ENCODE results near the gene CCDC158.
"Not testable (repeated sequence)": the region's sequence is repeated elsewhere in the genome, so short reads cannot be mapped to it uniquely, and the experiment has no call there.

The CCDC158 gene

GRCh38 chr4:76429636-76430035 is 8.7 kb upstream of the CCDC158 start:
- no peak for DNase-seq

GRCh38 chr4:76426272-76426671 is 5.3 kb upstream of the CCDC158 start:
- no peak for DNase-seq

GRCh38 chr4:76423159-76423558 is 2.2 kb upstream of the CCDC158 start:
- not testable (repeated sequence) for DNase-seq

DNA sequence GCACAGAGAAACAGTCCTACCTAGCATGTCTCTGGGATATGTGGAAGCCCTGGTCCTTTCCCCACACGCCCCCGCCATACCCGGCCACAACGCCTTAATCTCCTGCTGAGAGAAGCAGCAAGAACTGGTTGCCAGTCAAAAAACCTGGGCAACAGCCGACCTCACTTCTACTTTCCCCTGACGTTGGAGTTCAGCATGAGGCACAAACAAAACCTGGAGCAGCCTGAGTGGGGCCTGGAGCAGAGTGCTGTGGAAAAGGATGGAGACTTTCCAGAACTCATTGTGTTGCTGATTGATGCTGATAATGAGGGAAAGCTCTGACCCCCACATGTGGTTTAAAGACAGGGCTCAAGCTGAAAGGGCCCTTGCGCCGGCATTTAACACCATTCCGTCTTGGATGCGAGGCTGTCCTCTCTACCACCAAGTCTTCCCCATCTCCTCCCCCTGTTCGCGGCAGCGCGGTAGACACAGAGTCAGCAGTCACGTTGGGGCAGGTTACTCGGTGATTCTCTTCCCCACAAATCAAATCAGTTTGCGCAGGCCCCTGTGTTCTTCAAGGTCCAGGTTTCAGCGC is 666 bp downstream of the CCDC158 start:
- DNase-seq, result no peak

GRCh38 chr4:76410636-76411035 is 10.3 kb downstream of the CCDC158 start:
- DNase-seq, result no peak

DNA sequence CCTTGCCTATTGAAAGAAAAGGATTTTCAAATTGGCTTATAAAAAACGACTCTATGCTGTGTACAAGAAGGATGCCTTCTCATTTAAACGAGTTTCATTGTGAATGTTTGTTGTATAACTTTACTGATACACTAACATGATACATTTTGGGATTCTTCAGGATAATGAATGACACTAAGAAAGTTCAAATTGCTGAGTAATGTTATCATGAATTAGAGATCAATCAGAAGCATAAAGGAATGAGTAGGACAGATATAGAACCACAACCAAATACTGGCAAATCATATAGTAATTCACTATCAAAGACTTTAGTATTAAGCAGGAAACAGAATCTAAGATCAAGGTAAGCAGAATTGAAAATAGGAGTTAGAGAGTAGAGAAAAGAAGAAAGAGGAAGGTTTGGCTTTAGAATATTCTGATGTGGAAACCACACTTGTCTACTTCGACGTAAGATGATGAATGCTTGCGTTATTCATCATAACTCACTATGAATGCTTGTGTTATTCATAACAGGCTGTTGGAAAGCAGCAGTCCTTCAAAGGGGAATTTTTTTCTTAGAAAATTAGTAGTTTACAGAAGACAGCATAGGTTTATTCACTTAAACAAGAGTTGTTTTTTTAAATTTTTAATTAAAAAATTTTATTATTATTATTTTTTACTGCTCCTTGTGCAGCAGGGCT is 13.4 kb downstream of the CCDC158 start:
- DNase-seq, result no peak

DNA sequence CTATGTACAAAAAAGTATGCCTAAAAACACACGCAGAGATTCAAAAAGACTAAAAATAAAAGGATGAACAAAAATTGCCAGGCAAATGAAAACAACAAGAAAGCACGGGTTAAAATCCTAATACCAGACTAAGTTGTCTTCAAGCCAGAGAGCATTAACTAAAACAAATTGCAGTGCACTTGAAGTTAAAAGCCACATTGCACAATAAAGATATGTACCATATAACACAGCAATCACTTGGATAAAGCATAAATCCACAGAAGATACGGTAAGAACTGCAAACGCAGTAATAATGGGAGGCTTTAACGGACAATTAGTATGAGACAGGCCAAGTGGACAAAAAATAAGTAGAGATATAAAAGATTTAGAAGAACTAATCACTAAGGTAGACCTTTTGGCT is 14.9 kb downstream of the CCDC158 start:
- no peak for DNase-seq

DNA sequence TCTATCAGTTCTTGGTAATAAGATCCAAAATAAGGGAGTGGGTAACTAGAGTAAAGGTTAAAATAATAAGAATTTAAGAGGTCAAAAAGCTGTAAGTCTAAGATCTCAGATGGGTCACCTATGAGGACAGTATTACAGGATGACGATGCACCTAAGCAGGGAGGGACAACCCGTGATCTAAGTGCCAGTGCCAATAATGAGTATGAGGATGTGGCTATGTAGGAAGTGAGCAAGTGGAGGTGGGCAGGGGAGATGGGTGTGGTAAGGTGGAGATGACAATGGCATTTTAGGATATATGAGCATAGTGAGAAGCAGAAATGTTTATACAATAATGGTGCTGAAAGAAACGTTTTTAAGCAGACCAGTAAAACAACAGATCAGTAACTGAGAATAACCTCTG is 19.3 kb downstream of the CCDC158 start:
- DNase-seq, result no peak

- DNase-seq, result no peak
Measured at GRCh38 chr4:76388160-76388908, 32.6 kb downstream of the CCDC158 start.

DNA sequence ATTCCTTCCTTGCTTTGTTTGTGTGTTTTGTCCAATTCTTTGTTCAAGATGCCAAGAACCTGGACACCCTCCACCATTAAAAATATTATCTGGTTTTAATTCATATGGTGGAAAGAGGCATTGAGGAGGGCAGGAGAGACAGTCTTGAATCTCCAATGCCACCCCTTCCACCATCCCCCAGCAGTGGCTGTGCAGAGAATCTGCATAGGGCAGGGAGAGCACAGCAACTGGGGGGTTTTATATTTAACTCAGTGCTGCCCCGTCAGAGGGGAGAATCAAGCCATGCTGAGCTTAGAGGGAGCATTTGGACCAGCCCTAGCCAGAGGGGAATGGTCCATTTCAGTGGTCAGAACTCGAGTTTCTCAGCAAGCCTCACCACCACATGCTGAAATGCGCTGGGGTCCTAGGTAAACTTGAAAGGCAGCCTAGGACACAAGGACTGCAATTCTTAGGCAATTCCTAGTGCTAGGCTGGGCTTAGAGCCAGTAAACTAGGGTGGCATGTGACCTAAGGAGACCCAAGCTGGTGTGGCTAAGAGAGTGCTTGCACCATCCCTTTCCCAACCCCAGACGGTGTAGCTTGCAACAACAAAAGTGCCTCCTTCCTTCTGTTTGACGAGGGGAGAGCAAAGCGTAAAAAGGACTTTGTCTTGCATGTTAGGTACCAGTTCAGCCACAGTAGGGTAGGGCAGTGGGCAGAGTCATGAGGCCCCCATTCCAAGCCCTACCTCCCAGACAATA is 34.2 kb downstream of the CCDC158 start:
- no peak for DNase-seq

- DNase-seq, result no peak
Measured at GRCh38 chr4:76385974-76386373, 35.0 kb downstream of the CCDC158 start.

GRCh38 chr4:76384052-76384451 is 36.9 kb downstream of the CCDC158 start:
- no peak for DNase-seq

DNA sequence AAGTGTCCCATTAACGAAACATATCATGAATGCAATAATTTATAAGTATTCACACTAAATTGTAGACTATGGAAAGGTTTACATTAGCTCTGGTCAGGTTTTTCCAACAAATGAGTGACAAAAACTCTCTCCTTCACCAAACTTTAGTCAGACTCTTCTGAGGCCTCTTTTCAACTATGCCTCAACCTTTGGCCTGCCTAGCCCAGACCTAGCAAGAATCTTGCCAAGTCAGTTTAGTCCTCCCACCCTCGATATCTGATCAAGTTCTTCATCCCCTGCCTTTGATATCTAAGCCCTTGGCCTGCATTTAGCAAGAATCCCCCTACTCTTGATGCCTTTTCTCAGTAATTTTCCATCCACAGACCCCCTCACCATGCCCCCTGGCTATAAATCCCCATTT is 37.9 kb downstream of the CCDC158 start:
- no peak for DNase-seq

DNA sequence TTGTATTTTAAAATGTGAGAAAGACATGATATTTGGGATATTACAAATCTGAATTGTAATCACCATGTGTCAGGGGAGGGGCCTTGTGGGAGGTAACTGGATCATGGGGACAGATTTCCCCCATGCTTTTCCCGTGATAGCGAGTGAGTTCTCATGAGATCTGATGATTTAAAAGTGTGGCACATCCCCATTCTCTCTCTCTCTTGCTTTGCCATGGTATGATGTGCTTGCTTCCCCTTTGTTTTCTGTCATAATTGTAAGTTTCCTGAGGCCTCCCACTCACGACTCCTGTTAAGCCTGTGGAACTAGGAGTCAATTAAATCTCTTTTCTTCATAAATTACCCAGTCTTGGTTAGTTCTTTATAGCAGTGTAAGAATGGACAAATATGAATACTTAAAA is 39.0 kb downstream of the CCDC158 start:
- no peak for DNase-seq

- DNase-seq, result no peak
Measured at GRCh38 chr4:76380561-76380960, 40.4 kb downstream of the CCDC158 start.

DNA sequence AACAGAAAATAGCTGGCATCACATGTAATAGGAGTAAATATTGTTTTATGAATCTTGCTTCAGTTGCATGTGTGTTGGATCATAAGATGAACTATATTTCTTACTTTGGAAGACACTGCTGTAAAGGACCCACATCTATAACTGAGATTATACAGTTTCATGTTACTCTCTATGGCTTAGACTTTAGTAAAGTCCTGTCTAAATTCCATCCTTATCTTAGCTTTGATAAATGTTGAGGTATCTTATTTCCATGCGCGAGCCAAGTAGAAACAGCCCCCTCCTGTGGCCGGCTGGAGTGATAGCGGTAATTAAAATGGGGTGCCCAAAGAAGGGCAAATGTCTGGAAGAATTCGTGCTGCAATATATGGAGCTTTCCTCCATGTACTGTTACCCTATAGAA is 43.0 kb downstream of the CCDC158 start:
- DNase-seq, result peak in 1 of 2 experiments; percentile 0

GRCh38 chr4:76377481-76377901 is 43.5 kb downstream of the CCDC158 start:
- peak in 1 of 2 experiments; percentile 2 for DNase-seq

DNA sequence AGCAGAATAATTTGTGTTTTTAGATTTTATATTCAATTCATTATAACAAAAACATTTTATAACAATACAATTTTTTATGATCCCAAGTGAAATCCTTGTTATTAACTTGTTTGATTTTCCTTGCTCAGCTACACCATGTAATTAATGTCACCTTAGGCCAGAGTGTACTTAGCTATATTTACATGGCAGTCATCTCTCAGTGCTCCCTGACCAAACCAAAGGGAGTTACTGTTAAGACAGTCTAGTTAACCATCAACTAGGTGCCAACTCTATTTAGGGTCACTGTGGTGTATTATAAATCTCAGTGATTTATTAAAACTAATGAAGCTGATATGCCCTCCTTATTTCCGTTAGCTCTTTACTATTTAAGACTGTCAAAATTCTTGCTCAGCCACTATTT is 44.4 kb downstream of the CCDC158 start:
- DNase-seq, result peak in 1 of 2 experiments; percentile 61

DNA sequence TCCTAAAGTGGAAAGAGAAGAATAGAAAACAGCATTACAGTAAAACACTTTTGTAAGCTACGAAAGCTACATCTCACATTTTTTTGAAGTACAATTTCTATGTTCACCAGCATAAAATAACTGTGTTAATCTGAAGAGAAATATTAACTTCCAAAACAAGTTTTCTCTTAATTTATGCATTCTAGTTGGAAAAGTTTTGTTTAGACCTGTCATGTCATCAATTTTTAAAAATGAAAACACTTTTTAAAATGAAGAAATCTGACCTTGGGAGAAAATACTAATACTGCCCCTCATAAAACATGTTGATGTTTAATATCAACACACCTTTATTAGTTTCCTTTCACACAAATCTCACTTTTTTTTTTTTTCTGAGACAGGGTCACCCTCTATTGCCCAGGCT is 45.2 kb downstream of the CCDC158 start:
- DNase-seq, result no peak

DNA sequence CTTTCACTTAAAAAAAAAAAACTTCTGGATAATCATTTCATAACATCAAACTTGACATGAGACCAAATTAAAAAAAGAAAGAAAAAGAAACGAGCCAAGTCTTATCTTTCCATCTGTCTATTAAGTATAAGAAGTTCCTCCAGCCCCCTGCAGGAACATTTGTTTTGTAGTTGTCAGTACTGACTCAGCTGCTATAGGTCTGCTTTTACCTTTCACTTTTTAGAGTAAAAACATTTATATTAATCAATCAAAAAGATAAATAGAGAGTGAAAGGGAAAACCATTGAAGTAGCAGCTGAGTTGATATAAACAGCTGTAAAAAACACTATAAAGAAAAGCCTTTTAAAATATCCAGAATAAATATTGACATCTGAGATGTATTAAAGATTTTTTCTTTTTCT is 46.1 kb downstream of the CCDC158 start:
- peak in 1 of 2 experiments; percentile 0 for DNase-seq

- no peak for DNase-seq
Measured at GRCh38 chr4:76373919-76374552, 46.9 kb downstream of the CCDC158 start.

- no peak for DNase-seq
Measured at GRCh38 chr4:76366737-76367136, 54.2 kb downstream of the CCDC158 start.

GRCh38 chr4:76365636-76366035 is 55.3 kb downstream of the CCDC158 start:
- no peak for DNase-seq
